Peyer's patch (tissue), 4 donors: ENCODE data around the gene PGD. TPM values are rescaled to one million over a fixed set of nuclear protein-coding genes. Genes with fewer than 3 reads are reported as not detected.

Experiments
- DNase-seq, 3 donors: peaks; one replicate each; pipeline ENCODE4 v3.0.0-alpha.2; 2017 to 2019
- H3K27ac ChIP-seq, 4 donors: fragments of 200-600 bp; sonication (generic); one replicate each; pipeline ENCODE4 v1.5.1; 2016 to 2019
- H3K27me3 ChIP-seq, 2 donors: fragments of 200-600 bp; sonication (generic); one replicate each; pipeline ENCODE4 v1.5.1; 2019
- H3K36me3 ChIP-seq, 3 donors: fragments of 200-600 bp; sonication (generic); one replicate each; pipeline ENCODE4 v1.5.1; 2016 to 2019
- H3K4me1 ChIP-seq, 4 donors: fragments of 200-600 bp; sonication (generic); one replicate each; pipeline ENCODE4 v1.5.1; 2016 to 2019
- H3K4me3 ChIP-seq, 4 donors: fragments of 200-600 bp; sonication (generic); 1 replicate in 3 of 4; 2 replicates in 1 of 4; pipeline ENCODE4 v1.5.1; 2016 to 2019; ENCODE audit warnings: mild to moderate bottlenecking in 1 of 4
- H3K9me3 ChIP-seq, 4 donors: fragments of 200-600 bp; sonication (generic); one replicate each; pipeline ENCODE4 v1.5.1; 2016 to 2019; ENCODE audit warnings: mild to moderate bottlenecking in 1 of 4
- CTCF ChIP-seq, 6 experiments: fragments of 450-650 bp in 4 of 6; fragments of 200-600 bp in 2 of 6; sonication (generic) in 1 of 6; IDR thresholded peaks; one replicate each; pipeline ENCODE4 v1.5.1; 2017 to 2019; ENCODE audit warnings: antibody characterized with exemption in 6 of 6, mild to moderate bottlenecking in 3 of 6, moderate library complexity in 1 of 6
- POLR2A ChIP-seq, 2 donors: fragments of 450-650 bp; IDR thresholded peaks; one replicate each; pipeline ENCODE4 v1.5.1; 2017; ENCODE audit warnings: antibody characterized with exemption in 2 of 2, mild to moderate bottlenecking in 2 of 2, moderate library complexity in 2 of 2
- total RNA-seq, 4 donors: library from RNA; depleted of rRNA; stranded (reverse); fragments of >200 nt; gene quantifications; one replicate each; pipeline ENCODE4 v1.1.0, GENCODE V29; 2016

PGD gene
- total RNA-seq, 4 donors from 2014 or later = 111 to 186 (median 127) TPM

- Histone ChIP-seq H3K9me3 (no peaks in the 10 kb centered on the region), H3K27me3 (no peaks in the 10 kb centered on the region), H3K36me3 (peaks cover 0 to 40% (median 0%) of the 10 kb centered on the region in 3 donors), H3K4me3 (no peak overlapping the region), H3K4me1 (peaks cover 0 to 8% (median 4%) of the 10 kb centered on the region in 4 donors), H3K27ac (no peak overlapping the region)
- DNase-seq = no peak
- TF ChIP-seq CTCF (IDR thresholded peaks at IDR 0.05) = no peak
- no peak for TF ChIP-seq POLR2A (IDR thresholded peaks at IDR 0.05)
These were observed 71.2 kb downstream of the PGD start for GRCh38 chr1:10470043-10470442.

Other genes starting within 250 kb of the PGD start
- 10 to 100 TPM; 55.2 to 88.1 (median 67.0) TPM for gene KIF1B, start 188.5 kb upstream of the PGD start, total RNA-seq
- gene CENPS, start 31.4 kb downstream of the PGD start, total RNA-seq = 10 to 100 TPM in 2 of 4 donors, 1 to 10 TPM in 2; 6.8 to 94.1 (median 11.8) TPM
- gene CORT, start 51.0 kb downstream of the PGD start, total RNA-seq = 1 to 10 TPM in 1 of 4 donors, not detected in 3; 1.6 TPM
- gene DFFA, start 73.5 kb downstream of the PGD start, total RNA-seq = 10 to 100 TPM; 13.1 to 25.0 (median 21.9) TPM
- 10 to 100 TPM; 16.3 to 29.7 (median 26.2) TPM for gene PEX14, start 75.9 kb downstream of the PGD start, total RNA-seq